Measurements from ENCODE around the gene YIPF1.
"Not testable (repeated sequence)": the region's sequence is repeated elsewhere in the genome, so short reads cannot be mapped to it uniquely, and the experiment has no call there.

Gene YIPF1

GRCh38 chr1:53837924-53838653, 51.5 kb downstream of the YIPF1 start, which contains the start of gene NDC1:
Gene NDC1 (minus strand): TSS chr1:53838296. CDS start chr1:53838261, 35 bp downstream.
- DNase-seq (ENCODE audit: low read depth in 2 of 2), result peak; percentile 76 to 79

GRCh38 chr1:53837646-53837923, 52.0 kb downstream of the YIPF1 start:
- DNase-seq (ENCODE audit: low read depth in 2 of 2), result no peak

- no peak for DNase-seq (ENCODE audit: low read depth in 2 of 2)
Measured at GRCh38 chr1:53835491-53835890, 54.1 kb downstream of the YIPF1 start.

- no peak for DNase-seq (ENCODE audit: low read depth in 2 of 2)
Measured at GRCh38 chr1:53834776-53835175, 54.8 kb downstream of the YIPF1 start.

DNA sequence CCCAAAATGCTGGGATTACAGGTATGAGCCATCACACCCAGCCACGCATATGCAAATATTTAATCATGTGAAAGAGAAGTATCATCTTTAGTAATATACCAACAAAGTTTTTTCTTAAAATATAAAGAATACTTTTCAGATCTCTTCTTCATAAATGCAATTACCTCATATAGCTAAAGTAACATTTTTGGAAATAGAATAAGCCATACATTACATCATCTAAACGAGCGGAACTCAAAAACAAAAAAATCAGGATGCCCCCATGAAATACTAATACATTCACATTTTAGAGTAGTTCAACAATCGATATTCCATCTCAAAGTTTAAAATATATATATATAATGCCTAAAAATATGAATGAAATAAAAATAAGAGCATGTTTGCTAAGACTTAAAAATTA, 56.2 kb downstream of the YIPF1 start:
- no peak for DNase-seq (ENCODE audit: low read depth in 2 of 2)

GRCh38 chr1:53826367-53826766, 63.2 kb downstream of the YIPF1 start:
- DNase-seq (ENCODE audit: low read depth in 2 of 2), result no peak

GRCh38 chr1:53825306-53825705, 64.3 kb downstream of the YIPF1 start:
- no peak for DNase-seq (ENCODE audit: low read depth in 2 of 2)

DNA sequence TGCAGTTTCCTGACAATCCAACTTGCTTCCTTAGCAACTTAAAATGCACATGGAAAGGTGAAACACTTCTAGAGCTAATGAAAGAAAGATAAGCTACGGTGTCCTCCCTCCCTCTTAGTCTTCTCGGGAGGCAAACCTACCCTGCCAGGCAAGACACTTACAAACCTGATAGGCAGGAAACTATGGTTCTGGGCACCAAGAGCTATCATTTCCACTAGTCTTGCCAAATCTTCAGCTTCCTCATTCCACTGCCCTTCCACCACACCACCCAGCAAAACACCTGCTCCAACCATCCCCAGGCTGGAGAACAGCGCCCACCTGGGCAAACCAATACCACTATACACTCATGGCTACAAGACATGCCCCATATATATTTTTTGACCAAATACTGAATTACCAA, 66.7 kb downstream of the YIPF1 start:
- no peak for DNase-seq (ENCODE audit: low read depth in 2 of 2)

GRCh38 chr1:53821380-53821779, 68.2 kb downstream of the YIPF1 start:
- no peak for DNase-seq (ENCODE audit: low read depth in 2 of 2)

GRCh38 chr1:53819387-53819786, 70.2 kb downstream of the YIPF1 start:
- DNase-seq (ENCODE audit: low read depth in 2 of 2), result no peak

DNA sequence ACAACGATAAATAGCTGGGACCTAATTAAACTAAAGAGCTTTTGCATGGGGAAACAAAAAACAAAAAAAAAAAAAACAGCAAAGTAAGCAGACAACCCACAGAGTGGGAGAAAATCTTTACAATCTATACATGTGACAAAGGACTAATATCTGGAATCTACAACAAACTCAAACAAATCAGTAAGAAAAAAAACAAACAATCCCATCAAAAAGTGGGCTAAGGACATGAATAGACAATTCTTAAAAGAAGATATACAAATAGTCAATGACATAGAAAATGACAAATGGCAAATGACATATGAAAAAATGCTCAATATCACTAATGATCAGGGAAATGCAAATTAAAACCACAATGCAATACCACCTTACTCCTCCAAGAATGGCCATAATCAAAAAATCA, 73.0 kb downstream of the YIPF1 start:
- not testable (repeated sequence) for DNase-seq (ENCODE audit: low read depth in 2 of 2)

DNA sequence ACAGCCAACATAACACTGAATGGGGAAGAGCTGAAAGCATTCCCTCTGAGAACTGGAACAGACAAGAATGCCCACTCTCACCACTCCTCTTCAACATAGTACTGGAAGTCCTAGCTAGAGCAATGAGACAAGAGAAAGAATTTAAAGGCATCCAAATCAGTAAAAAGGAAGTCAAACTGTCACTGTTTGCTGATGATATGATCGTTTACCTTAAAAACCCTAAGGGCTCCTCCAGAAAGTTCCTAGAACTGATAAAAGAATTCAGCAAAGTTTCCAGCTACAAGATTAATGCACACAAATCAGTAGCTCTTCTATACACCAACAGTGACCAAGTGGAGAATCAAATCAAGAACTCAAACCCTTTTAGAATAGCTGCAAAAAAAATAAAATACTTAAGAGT, 74.1 kb downstream of the YIPF1 start:
- not testable (repeated sequence) for DNase-seq (ENCODE audit: low read depth in 2 of 2)

DNA sequence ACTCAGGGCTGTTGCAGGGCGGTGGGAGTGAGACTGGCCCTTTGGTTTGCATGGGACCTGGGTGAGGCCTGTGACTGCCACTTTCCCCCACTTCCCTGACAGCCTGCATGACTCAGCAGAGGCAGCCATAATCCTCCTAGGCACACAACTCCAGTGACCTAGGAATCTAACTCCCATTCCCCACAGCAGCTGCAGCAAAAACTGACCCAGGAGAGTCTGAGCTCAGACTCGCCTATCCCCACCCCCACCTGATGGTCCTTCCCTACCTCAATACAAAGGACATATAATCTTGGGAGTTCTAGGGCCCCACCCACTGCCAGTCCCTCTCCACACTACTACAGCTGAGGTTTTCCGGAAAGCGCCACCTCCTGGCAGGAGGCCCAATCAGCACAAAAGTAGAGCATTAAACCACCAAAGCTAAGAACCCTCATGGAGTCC, 78.2 kb downstream of the YIPF1 start:
- DNase-seq (ENCODE audit: low read depth in 2 of 2), result peak in 1 of 2 donors; percentile 6

GRCh38 chr1:53810497-53810896, 79.1 kb downstream of the YIPF1 start:
- DNase-seq (ENCODE audit: low read depth in 2 of 2), result no peak

DNA sequence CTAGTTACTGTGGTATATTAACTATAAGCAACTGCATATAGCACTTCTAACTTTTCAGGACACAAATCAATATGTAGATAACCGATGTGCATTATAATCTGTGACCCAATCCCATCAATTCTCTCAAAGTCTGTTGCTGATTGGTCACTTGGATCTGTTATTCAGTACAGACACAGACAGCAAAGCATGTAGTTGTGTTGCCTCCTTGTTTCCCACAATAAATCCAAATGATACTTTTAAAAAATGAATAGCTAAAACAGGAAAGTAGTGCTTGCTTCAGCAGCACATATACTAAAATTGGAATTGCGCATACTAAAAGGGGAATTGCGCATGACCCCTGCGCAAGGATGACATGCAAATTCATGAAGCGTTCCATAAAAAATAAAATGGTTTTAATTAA, 79.6 kb downstream of the YIPF1 start:
- no peak for DNase-seq (ENCODE audit: low read depth in 2 of 2)

- no peak for DNase-seq (ENCODE audit: low read depth in 2 of 2)
Measured at GRCh38 chr1:53807916-53808315, 81.7 kb downstream of the YIPF1 start.

DNA sequence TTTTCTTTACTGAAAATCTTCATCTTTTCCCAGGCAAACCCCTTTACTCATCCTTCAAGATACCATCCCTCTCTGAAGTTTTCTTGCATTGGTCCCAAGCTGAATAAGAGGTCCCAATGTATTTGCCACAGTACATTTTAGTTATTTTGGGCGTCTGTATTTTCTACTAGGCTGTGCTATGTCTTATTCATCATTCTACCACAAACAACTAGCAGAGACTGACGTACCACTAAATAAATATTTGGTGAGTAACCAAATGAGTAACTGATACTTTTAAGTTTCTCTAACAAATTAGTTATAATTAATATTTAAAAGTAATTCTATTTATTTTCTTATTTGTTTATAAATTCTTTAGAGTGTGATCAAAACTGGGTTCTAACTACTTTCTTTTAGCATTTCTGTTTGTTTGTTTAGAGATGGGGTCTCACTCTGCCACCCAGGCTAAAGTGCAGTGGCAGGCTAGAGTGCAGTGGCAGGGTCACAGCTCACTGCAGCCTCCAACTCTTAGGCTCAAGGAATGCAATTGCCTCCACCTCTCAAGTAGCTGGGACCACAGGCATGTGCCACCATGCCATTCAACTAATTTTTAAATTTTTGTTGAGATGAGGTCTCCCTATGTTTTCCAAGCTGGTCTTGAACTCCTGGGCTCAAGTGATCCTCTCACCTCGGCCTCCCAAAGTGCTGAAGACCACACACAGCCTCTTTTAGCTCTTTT, 84.6 kb downstream of the YIPF1 start:
- DNase-seq (ENCODE audit: low read depth in 2 of 2), result no peak

- DNase-seq (ENCODE audit: low read depth in 2 of 2), result no peak
Measured at GRCh38 chr1:53804181-53804580, 85.4 kb downstream of the YIPF1 start.

Measured in activated CD4-positive, alpha-beta T cell treated with anti-CD3 and anti-CD28 coated beads for 24 hours (primary cell).